NCI-H1694 (cell line): ENCODE data around the gene COL20A1.

Experiments
- DNase-seq: peaks from one replicate; lab custom pipeline; 2025; lab: John Stamatoyannopoulos, UW

Gene COL20A1

GRCh38 chr20:63261060-63261794 is 31.8 kb upstream of the COL20A1 start:
- DNase-seq, result no peak

- no peak for DNase-seq
These were observed 31.0 kb upstream of the COL20A1 start for GRCh38 chr20:63261795-63262528.

DNA sequence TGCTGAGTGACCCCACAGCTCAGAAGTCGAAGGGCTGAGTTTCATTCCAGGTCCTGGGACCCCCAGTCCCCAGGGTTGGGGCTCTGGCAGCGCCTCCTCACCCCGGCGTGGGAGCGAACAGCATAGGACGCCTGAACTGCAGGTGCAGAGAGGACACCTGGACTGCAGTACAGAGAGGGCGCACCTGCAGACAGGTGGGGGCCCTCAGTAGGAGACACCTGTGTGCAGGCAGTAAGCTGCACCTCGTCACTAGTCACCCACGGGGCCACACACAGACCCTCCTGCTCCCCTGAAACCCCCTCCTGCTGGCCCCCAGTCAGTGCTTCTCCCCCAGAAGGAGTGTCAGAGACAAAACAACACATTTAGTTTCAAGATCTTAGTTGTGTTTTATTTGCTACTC is 30.1 kb upstream of the COL20A1 start:
- DNase-seq, result no peak

- DNase-seq, result no peak
These were observed 29.0 kb upstream of the COL20A1 start for GRCh38 chr20:63264000-63264399.

DNA sequence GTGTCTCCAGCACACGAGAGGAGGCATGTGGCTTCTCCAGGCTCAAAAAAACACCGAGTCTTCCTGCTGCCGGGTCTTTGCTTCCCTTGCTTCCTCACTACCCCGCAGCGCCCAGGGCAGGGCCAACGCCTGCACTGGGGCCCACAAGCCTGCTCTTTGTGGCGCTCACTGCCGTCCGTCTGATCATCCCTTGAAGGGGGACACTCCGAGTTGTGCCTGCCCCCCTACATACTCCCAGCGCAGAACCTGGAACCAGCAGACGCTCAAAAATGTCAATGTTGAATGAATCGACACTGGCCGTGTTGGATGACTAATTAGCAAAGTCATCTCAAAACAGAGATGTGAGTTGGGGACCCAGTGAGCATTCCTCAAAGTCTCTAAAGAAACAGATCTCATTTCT is 28.5 kb upstream of the COL20A1 start:
- DNase-seq, result no peak

DNA sequence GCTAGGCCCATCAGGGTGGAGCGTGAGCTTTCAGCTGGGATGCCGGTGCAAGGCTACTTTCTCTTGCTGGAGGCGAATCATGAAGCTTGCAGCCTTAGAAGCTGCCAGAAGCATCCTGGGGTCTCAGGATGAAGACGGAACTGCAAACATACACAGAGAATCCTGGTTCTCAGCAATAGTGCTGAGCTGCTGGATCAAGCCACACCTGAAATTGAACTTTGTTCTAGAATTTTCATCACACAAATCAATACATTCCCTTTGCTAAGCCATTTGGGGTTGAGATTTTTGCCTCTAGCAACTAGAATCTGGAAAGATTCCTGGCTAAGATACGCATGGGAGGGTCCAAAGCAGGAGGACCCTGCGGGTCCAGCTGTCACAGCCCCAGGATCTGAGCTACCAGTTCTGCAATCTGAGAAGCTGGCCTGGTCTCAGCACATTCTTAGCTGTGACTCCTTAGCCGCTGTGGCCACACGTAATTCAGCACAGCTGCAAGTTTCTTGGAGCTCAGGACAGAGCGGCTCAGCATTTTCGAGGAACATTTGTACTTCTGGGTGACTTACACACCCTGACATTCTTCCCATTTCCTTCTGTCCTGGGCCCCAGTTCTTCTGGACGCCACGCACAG is 27.0 kb upstream of the COL20A1 start:
- no peak for DNase-seq

DNA sequence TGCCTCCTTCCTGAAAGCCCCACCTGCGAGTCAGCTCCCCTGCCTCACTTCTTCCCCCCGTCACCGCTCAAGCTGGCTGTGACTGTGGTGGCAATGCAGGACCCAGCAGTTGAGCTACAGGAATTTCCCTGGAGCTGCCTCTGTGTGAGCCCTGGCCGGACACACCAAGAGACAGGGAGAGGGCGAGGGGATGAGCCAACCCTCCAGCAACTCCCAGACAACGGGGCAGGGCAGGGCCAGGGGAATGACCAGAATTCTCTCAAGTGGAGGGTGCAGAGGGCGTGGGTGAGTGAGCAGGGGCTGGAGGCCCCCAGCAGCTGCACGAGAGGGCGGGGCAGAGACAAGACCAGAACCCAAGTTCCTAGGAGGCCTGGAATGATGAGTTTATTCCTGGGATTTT is 25.3 kb upstream of the COL20A1 start:
- DNase-seq, result no peak

DNA sequence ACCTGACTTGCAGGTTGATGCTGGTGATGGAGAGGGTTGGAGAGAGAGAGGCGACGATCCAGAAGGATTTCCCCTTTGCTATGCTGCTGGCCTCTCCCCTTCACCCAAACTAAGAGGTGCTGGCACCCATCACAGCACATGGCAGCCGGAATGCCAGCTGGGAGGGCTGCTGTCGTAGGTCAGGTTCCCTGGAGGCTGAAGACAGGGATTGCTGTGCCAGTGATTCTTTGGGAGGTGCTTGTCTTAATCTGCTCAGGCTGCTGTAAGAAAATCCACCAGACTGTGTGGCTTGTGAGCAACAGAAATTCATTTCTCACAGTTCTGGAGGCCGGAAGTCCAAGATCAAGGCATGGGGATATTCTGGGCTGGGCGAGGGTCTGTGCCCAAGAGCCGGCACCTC is 24.7 kb upstream of the COL20A1 start:
- no peak for DNase-seq

- DNase-seq, result no peak
These were observed 24.1 kb upstream of the COL20A1 start for GRCh38 chr20:63268671-63269439.

DNA sequence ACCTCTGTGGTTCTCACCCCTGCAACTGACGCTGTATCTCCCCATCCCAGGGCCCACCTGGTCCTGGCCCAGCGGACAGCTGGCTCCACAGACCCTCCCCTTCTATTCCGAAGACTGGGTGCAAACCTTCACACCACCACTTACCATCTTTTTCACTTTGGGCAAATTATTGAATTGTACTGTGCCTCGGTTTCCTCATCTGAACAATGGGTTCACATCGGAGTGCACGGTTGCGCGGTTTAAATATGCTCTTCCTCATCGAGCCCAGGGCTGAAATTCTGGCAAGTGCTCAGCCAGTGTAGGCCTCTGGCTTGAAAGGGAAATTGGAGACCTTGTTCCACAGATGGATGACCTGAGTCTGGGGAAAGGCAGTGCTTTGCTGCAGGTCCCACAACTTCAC is 23.3 kb upstream of the COL20A1 start:
- no peak for DNase-seq

GRCh38 chr20:63270606-63271325 is 22.2 kb upstream of the COL20A1 start:
- no peak for DNase-seq

- peak; percentile 48 for DNase-seq
These were observed 20.6 kb upstream of the COL20A1 start, which contains the start of gene ARFGAP1 for GRCh38 chr20:63272105-63273058. Gene ARFGAP1 (plus strand): TSS chr20:63272813. CDS start chr20:63275581, 2,768 bp downstream.

GRCh38 chr20:63273059-63273579 is 19.9 kb upstream of the COL20A1 start:
- DNase-seq, result no peak

- no peak for DNase-seq
These were observed 19.2 kb upstream of the COL20A1 start for GRCh38 chr20:63273635-63274380.

GRCh38 chr20:63274381-63275228 is 18.4 kb upstream of the COL20A1 start:
- no peak for DNase-seq

DNA sequence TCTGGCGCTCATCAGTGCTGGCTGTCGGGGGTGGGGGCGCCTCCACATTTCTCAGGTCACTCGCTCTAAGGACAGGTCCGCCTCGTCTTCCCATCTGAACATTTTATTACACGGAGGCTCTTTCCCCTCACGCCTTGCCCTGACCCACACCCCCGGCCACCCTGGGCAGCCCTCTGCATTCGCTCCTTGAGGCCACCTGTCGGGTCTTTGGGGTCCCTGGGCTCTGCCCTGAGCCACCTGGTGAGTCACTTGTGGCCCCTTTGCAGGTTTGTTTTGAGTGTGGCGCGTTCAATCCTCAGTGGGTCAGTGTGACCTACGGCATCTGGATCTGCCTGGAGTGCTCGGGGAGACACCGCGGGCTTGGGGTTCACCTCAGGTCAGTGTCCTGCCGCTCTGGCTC is 17.2 kb upstream of the COL20A1 start:
- no peak for DNase-seq

GRCh38 chr20:63276956-63277355 is 16.0 kb upstream of the COL20A1 start:
- DNase-seq, result no peak

DNA sequence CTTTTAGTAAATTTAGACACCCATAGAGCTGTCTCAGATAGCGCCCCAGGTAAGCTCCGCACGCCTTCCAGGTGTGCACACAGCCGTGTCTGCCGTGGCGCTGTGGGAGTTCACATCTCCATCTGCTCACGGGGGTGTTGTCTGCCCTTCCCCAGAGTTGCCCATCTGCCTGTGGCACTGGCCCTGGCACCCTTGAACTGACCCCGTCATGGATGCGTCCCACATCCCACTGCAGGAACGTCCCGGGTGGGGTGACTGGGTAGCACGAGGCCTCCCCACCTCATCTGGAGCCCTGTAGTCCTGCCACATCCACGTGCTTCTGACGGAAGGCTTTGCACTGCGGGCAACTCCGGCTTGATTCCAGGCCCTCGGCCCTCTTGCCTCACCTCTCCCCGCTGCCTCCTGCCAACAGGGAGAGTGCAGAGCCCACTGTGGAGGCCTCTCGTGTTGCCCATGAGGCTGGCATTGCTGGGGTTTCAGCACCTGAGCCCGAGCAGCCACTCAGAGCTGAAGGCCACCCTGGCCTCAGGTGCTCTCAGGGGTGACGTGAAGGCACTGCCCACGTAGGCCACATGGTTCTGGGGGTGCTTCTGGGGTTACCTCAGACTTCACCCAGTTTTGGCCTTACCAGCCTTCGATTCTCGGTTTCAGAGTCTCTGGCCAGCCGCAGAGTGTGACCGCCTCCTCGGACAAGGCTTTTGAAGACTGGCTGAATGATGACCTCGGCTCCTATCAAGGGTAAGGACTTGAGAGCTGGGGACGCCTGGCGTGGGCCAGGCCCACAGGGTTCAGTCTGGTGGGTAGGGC is 15.3 kb upstream of the COL20A1 start:
- no peak for DNase-seq
